Nucleus accumbens (tissue), 56 donors: ENCODE data around the gene DOLPP1.

ENCODE experiments used
- DNase-seq, 56 donors: peaks; one replicate each; lab custom pipeline; 2025; lab: John Stamatoyannopoulos, UW

Gene DOLPP1

GRCh38 chr9:129063061-129063460 lies 17.9 kb upstream of the DOLPP1 start:
- DNase-seq = no peak

- no peak for DNase-seq
Observed at GRCh38 chr9:129064499-129064908, 16.4 kb upstream of the DOLPP1 start.

GRCh38 chr9:129068110-129068509 lies 12.8 kb upstream of the DOLPP1 start:
- DNase-seq = no peak

GRCh38 chr9:129068990-129069861 lies 11.7 kb upstream of the DOLPP1 start:
- peak in 35 of 56 donors; percentile 1 to 55 (median 19) for DNase-seq

- no peak for DNase-seq
Observed at GRCh38 chr9:129069862-129070641, 10.9 kb upstream of the DOLPP1 start.

GRCh38 chr9:129070696-129071525 lies 10.0 kb upstream of the DOLPP1 start:
- no peak for DNase-seq

GRCh38 chr9:129071526-129072126 lies 9.3 kb upstream of the DOLPP1 start:
- DNase-seq = no peak

- DNase-seq = no peak
Observed at GRCh38 chr9:129072171-129072570, 8.7 kb upstream of the DOLPP1 start.

- DNase-seq = no peak
Observed at GRCh38 chr9:129073404-129073803, 7.5 kb upstream of the DOLPP1 start.

- DNase-seq = no peak
Observed at GRCh38 chr9:129074106-129074505, 6.8 kb upstream of the DOLPP1 start.

GRCh38 chr9:129075996-129076639 lies 4.8 kb upstream of the DOLPP1 start:
- DNase-seq = no peak

GRCh38 chr9:129076640-129077037 lies 4.3 kb upstream of the DOLPP1 start:
- no peak for DNase-seq

- no peak for DNase-seq
Observed at GRCh38 chr9:129077236-129077635, 3.7 kb upstream of the DOLPP1 start.

GRCh38 chr9:129078691-129079503 lies 2.0 kb upstream of the DOLPP1 start:
- no peak for DNase-seq

- DNase-seq = no peak
Observed at GRCh38 chr9:129079829-129080228, 1.1 kb upstream of the DOLPP1 start.

- no peak for DNase-seq
Observed at GRCh38 chr9:129080298-129080600, 662 bp upstream of the DOLPP1 start.

GRCh38 chr9:129081388-129081904 lies 535 bp downstream of the DOLPP1 start:
- peak in 9 of 56 donors; percentile 44 to 77 (median 59) for DNase-seq

GRCh38 chr9:129084087-129084486 lies 3.2 kb downstream of the DOLPP1 start:
- DNase-seq = no peak

- DNase-seq = no peak
Observed at GRCh38 chr9:129089246-129089645, 8.3 kb downstream of the DOLPP1 start.
